ENCODE results near the gene PRDX5. TPM values are rescaled to one million over a fixed set of nuclear protein-coding genes. Genes with fewer than 3 reads are reported as not detected.
"Not testable (repeated sequence)": the region's sequence is repeated elsewhere in the genome, so short reads cannot be mapped to it uniquely, and the experiment has no call there.

Gene PRDX5
- total RNA-seq, 1 experiment from 2014 or later: 381 TPM

GRCh38 chr11:64314805-64315561, 2.9 kb upstream of the PRDX5 start:
- no peak overlapping the region for H3K4me3 ChIP-seq
- no TSS peak for BruUV-seq (replicated peaks)
- H4K20me1 ChIP-seq (ENCODE audit: insufficient read depth): peaks cover 7% of the 10 kb centered on the region
- CTCF ChIA-PET: no interaction called here
- TF ChIP-seq CTCF (conservative IDR thresholded peaks at IDR 0.05) (no peak; the same call in 1 of the 2 replicates), EZH2 (IDR thresholded peaks at IDR 0.05; ENCODE audit: low read depth) (no peak)
- POLR2A ChIA-PET (ENCODE audit: unreplicated experiment): no interaction called here
- no peaks in the 10 kb centered on the region for H3K9me3 ChIP-seq (ENCODE audit: insufficient read depth, low read depth)
- H3K36me3 ChIP-seq (ENCODE audit: low read depth): peaks cover 4% of the 10 kb centered on the region; the same call in 1 of the 2 replicates
- H3K4me1 ChIP-seq (replicated peaks; ENCODE audit: insufficient read depth): peaks cover 25% of the 10 kb centered on the region
- no peak overlapping the region for H3K27ac ChIP-seq
- H3K4me2 ChIP-seq: peak overlapping the region; percentile 79; the same call in 1 of the 2 replicates
- intact Hi-C loops (cut with micrococcal nuclease; ENCODE audit: unreplicated experiment): no loop called here
- H3K79me2 ChIP-seq (ENCODE audit: low read depth): peaks cover 65% of the 10 kb centered on the region
- H3K27me3 ChIP-seq (ENCODE audit: insufficient read depth, low read depth): no peaks in the 10 kb centered on the region
- no peak overlapping the region for H2AFZ ChIP-seq
- DNase-seq: peak in 1 of 2 experiments; percentile 31
- H3F3A ChIP-seq (ENCODE audit: insufficient read depth, low read depth): peaks cover 61% of the 10 kb centered on the region
- H3K9me2 ChIP-seq (ENCODE audit: insufficient read depth): no peaks in the 10 kb centered on the region

GRCh38 chr11:64315667-64316526, 2.0 kb upstream of the PRDX5 start:
- H3K9me2 ChIP-seq (ENCODE audit: insufficient read depth); H3K9me3 ChIP-seq (ENCODE audit: insufficient read depth, low read depth); H3K27me3 ChIP-seq (ENCODE audit: insufficient read depth, low read depth); H2AFZ ChIP-seq; BruUV-seq (replicated peaks); H4K20me1 ChIP-seq (ENCODE audit: insufficient read depth); H3K36me3 ChIP-seq (ENCODE audit: low read depth): not testable (repeated sequence)
- CTCF ChIA-PET: interaction anchor here (0.5 to 2.7 kb wide), 3 partner anchors 26 to 1829 kb away, joined by 3 to 87 read pairs (median 3); no protein-coding TSS in a partner anchor
- peaks cover 34% of the 10 kb centered on the region for H3K4me1 ChIP-seq (replicated peaks; ENCODE audit: insufficient read depth)
- peak overlapping the region; percentile 69 for H3K4me3 ChIP-seq
- peaks cover 65% of the 10 kb centered on the region for H3K79me2 ChIP-seq (ENCODE audit: low read depth)
- H3F3A ChIP-seq (ENCODE audit: insufficient read depth, low read depth): peaks cover 66% of the 10 kb centered on the region
- peak in 1 of 2 experiments; percentile 26 for DNase-seq
- H3K4me2 ChIP-seq: peak overlapping the region; percentile 79
- intact Hi-C loops (cut with micrococcal nuclease; ENCODE audit: unreplicated experiment): loop anchor here (2.0 kb wide), 1 partner anchor 75 kb away; the partner anchor contains the start of gene FKBP2
- POLR2A ChIA-PET (ENCODE audit: unreplicated experiment): interaction anchor here (0.7 kb wide), 1 partner anchor 39 kb away, joined by 3 read pairs; no protein-coding TSS in a partner anchor
- H3K27ac ChIP-seq: peak overlapping the region; percentile 87

- Histone ChIP-seq H3K79me2 (ENCODE audit: low read depth) (peaks cover 59% of the 10 kb centered on the region), H3K4me2 (peak overlapping the region; percentile 79), H4K20me1 (ENCODE audit: insufficient read depth) (peaks cover 5% of the 10 kb centered on the region; the same call in 1 of the 2 replicates), H3K36me3 (ENCODE audit: low read depth) (peaks cover 7% of the 10 kb centered on the region; the same call in 1 of the 2 replicates), H3K9me3 (ENCODE audit: insufficient read depth, low read depth) (no peaks in the 10 kb centered on the region), H2AFZ (peak overlapping the region; percentile 71), H3K27ac (peak overlapping the region; percentile 87), H3K9me2 (ENCODE audit: insufficient read depth) (no peaks in the 10 kb centered on the region), H3K4me1 (replicated peaks; ENCODE audit: insufficient read depth) (peaks cover 43% of the 10 kb centered on the region), H3K27me3 (ENCODE audit: insufficient read depth, low read depth) (no peaks in the 10 kb centered on the region), H3F3A (ENCODE audit: insufficient read depth, low read depth) (peaks cover 72% of the 10 kb centered on the region), H3K4me3 (peak overlapping the region; percentile 69)
- intact Hi-C loops (cut with micrococcal nuclease; ENCODE audit: unreplicated experiment): loop anchor here (1.0 to 2.0 kb wide), 3 partner anchors 16 to 76 kb away; partner anchors contain the start of gene FKBP2
- BruUV-seq (replicated peaks): TSS peak; percentile 99
- peak; percentile 70 to 78 for DNase-seq
- CTCF ChIA-PET: interaction anchor here (0.5 to 2.7 kb wide), 11 partner anchors 16 to 820 kb away, joined by 3 to 87 read pairs (median 10); no protein-coding TSS in a partner anchor
- peak; percentile 58 for TF ChIP-seq CTCF (conservative IDR thresholded peaks at IDR 0.05)
- TF ChIP-seq EZH2 (IDR thresholded peaks at IDR 0.05; ENCODE audit: low read depth): no peak
- POLR2A ChIA-PET (ENCODE audit: unreplicated experiment): interaction anchor here (0.6 to 2.0 kb wide), 8 partner anchors 15 to 80 kb away, joined by 3 to 38 read pairs (median 6); no protein-coding TSS in a partner anchor
These were observed 1.1 kb upstream of the PRDX5 start for GRCh38 chr11:64316672-64317324.

All from PC-9 (cell line).